AG20443 (cell line): ENCODE data around the gene VGF.
"Not testable (repeated sequence)": the region's sequence is repeated elsewhere in the genome, so short reads cannot be mapped to it uniquely, and the experiment has no call there.

Source experiments
- DNase-seq: peaks from one replicate; pipeline ENCODE4 v3.0.0; 2012; ENCODE audit warnings: low spot score, mixed read lengths

VGF gene

DNA sequence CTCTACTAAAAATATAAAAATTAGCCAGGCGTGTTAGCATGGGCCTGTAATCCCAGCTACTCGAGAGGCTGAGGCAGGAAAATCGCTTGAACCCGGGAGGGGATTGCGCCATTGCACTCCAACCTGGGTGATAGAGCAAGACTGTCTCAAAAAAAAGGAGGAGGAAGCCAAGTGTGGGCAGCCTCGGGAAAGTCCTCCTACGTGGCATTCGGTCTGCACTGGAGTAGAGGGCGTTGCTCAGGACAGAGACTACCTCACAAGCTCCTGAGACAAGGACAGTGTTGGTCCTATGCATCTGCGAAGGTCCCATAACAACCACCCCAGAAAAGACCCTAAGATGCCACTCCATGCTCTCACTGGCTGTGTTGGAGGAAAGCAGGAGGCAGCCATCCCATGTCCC, 48.5 kb downstream of the VGF start:
- no peak for DNase-seq

- no peak for DNase-seq
Observed at GRCh38 chr7:101115215-101115614, 50.2 kb downstream of the VGF start.

DNA sequence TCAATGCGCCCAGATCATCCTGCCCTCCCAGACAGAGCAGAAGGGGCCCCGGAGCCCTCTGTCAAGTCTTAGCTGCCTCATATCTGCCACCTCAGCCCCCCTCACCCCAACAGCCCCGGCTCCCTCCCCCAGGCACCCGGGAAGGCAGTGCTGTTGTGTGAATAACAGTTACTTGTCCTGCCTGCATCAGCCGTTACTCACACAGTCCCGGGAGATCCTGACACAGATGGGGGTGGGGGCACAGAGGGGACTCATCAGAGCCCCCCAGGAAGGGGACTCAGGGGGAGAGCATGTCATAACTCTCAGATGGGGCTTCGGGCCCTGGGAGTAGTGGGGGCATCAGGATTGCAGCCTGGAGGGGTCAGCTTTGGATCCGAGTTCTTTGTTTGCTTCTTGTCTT, 50.9 kb downstream of the VGF start:
- DNase-seq = no peak

DNA sequence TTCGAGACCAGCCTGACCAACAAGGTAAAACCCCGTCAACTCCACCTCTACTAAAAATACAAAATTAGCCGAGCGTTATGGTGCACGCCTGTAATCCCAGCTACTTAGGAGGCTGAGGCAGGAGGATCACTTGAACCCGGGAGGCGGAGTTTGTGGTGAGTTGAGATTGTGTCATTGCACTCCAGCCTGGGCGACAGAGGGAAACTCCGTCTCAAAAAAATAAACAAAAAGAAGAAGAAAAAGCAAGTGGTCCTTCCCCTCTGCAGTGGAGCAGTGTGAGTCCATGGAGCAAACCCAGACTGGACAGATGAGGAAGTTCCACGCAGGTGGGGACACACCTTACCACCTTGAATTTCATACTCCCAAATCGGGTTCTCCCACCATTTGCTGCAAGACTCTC, 51.5 kb downstream of the VGF start:
- no peak for DNase-seq

DNA sequence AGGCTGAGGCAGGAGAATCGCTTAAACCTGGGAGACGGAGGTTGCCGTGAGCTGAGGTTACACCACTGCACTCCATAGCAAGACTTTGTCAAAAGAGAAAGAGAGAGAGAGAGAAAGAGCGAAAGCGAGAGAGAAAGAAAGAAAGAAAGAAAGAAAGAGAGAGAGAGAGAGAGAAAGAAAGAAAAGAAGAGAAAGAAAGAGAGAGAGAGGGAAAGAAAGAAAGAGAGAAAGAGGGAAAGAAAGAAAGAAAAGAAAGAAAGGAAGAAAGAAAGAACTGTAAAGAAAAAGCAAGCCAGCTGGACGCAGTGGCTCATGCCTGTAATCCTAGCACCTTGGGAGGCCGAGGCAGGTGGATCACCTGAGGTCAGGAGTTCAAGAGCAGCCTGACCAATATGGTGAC, 52.2 kb downstream of the VGF start:
- DNase-seq = not testable (repeated sequence)
